Caco-2 (cell line): Measurements from ENCODE around the gene ASCC2. TPM values are rescaled to one million over a fixed set of nuclear protein-coding genes. Genes with fewer than 3 reads are reported as not detected.

ENCODE experiments used
- BruUV-seq: library from RNA; stranded (reverse); fragments of 400-500 nt; replicated peaks from 2 replicates; lab custom pipeline; 2021; lab: Mats Ljungman, UMichigan
- CTCF ChIA-PET: fragments of 300-600 bp; sonication (Branson Sonifier 250); formaldehyde crosslinking; loops from one replicate; lab custom pipeline; 2022; ENCODE audit warnings: antibody characterized with exemption; lab: Charles Lee
- POLR2A ChIA-PET: fragments of 300-600 bp; sonication (Branson Sonifier 250); formaldehyde crosslinking; loops from one replicate; lab custom pipeline; 2022; ENCODE audit warnings: antibody characterized with exemption; lab: Charles Lee
- DNase-seq, 2 experiments: peaks; one replicate each; pipeline versions ENCODE4 v3.0.0 to v3.0.0-alpha.2; 2020 to 2022
- H3K27me3 ChIP-seq: replicated peaks from 2 replicates; pipeline ENCODE4 v1.6.0; 2011; ENCODE audit warnings: low read length; ENCODE audit not compliant: control insufficient read depth, insufficient read depth
- H3K36me3 ChIP-seq: 2 replicates; pipeline ENCODE4 v1.5.1; 2011; ENCODE audit warnings: low read length; ENCODE audit not compliant: control insufficient read depth, insufficient read depth
- H3K4me1 ChIP-seq: fragments of 250-450 bp; sonication (Bioruptor Pico); 2 replicates; pipeline ENCODE4 v1.5.1; 2020; ENCODE audit warnings: mild to moderate bottlenecking
- H3K4me3 ChIP-seq: 2 replicates; pipeline ENCODE4 v1.5.1; 2011; ENCODE audit warnings: low read depth, mild to moderate bottlenecking, control low read depth, low read length
- H3K9me3 ChIP-seq: fragments of 250-450 bp; sonication (Bioruptor Pico); 2 replicates; pipeline ENCODE4 v1.5.1; 2020; ENCODE audit warnings: mild to moderate bottlenecking, moderate library complexity
- H3K27ac Mint-ChIP-seq: one replicate; pipeline ENCODE4 v1.8.0; 2022; ENCODE audit warnings: mixed read lengths; ENCODE audit not compliant: unreplicated experiment
- H3K27me3 Mint-ChIP-seq: one replicate; pipeline ENCODE4 v1.8.0; 2022; ENCODE audit warnings: mixed read lengths; ENCODE audit not compliant: insufficient read depth, unreplicated experiment
- H3K36me3 Mint-ChIP-seq: one replicate; pipeline ENCODE4 v1.8.0; 2022; ENCODE audit warnings: mild to moderate bottlenecking, mixed read lengths; ENCODE audit not compliant: insufficient read depth, unreplicated experiment
- H3K4me1 Mint-ChIP-seq: one replicate; pipeline ENCODE4 v1.8.0; 2022; ENCODE audit warnings: low read depth, mixed read lengths; ENCODE audit not compliant: unreplicated experiment
- H3K4me3 Mint-ChIP-seq: one replicate; pipeline ENCODE4 v1.8.0; 2022; ENCODE audit warnings: mild to moderate bottlenecking, moderate library complexity, mixed read lengths; ENCODE audit not compliant: unreplicated experiment
- H3K9me3 Mint-ChIP-seq: one replicate; pipeline ENCODE4 v1.8.0; 2022; ENCODE audit warnings: mixed read lengths; ENCODE audit not compliant: unreplicated experiment
- CTCF ChIP-seq, 2 experiments: fragments of 200-600 bp in 1 of 2; IDR thresholded peaks; 1 replicate in 1 of 2; 2 replicates in 1 of 2; pipeline versions ENCODE4 v1.5.1 to v1.8.0; 2011 to 2022; ENCODE audit warnings: antibody characterized with exemption in 1 of 2, control low read depth in 1 of 2, inconsistent platforms in 1 of 2, low read depth in 1 of 2, low read length in 1 of 2, mild to moderate bottlenecking in 1 of 2, moderate library complexity in 1 of 2; ENCODE audit not compliant: insufficient read depth in 1 of 2, severe bottlenecking in 1 of 2, unreplicated experiment in 1 of 2
- intact Hi-C: fragments of 100-400 bp; cut with micrococcal nuclease; formaldehyde crosslinking; loops from one replicate; pipeline ENCODE4 v1.10.0; 2022; ENCODE audit not compliant: unreplicated experiment
- total RNA-seq: library from RNA; stranded (reverse); gene quantifications from 2 replicates; pipeline ENCODE4 v1.2.3, GENCODE V29; 2022

Gene ASCC2
- total RNA-seq, 1 experiment from 2014 or later = 61.4 TPM

- TF ChIP-seq CTCF (IDR thresholded peaks at IDR 0.05; ENCODE audit: insufficient read depth in 1 of 2, low read depth in 1 of 2, low read length in 1 of 2, severe bottlenecking in 1 of 2, unreplicated experiment in 1 of 2) = no peak
- no peaks in the 10 kb centered on the region for H3K27me3 Mint-ChIP-seq
- intact Hi-C loops = no loop called here
- ChIA-PET CTCF (no interaction called here), POLR2A (interaction anchor here (0.6 kb wide), 1 partner anchor 169 kb away, joined by 3 read pairs; no protein-coding TSS in a partner anchor)
- H3K27ac Mint-ChIP-seq = no peak overlapping the region
- 0 out of 2 replicates have a peak, but pooled peaks cover 3% of the 10 kb centered on the region for H3K4me1 ChIP-seq
- H3K9me3 Mint-ChIP-seq = no peaks in the 10 kb centered on the region
- H3K9me3 ChIP-seq = no peaks in the 10 kb centered on the region
- no peak overlapping the region for H3K4me3 ChIP-seq
- no peaks in the 10 kb centered on the region for H3K27me3 ChIP-seq
- BruUV-seq = no TSS peak
- no peaks in the 10 kb centered on the region for H3K36me3 Mint-ChIP-seq
- no peaks in the 10 kb centered on the region for H3K4me1 Mint-ChIP-seq
- DNase-seq = no peak
- H3K4me3 Mint-ChIP-seq = no peak overlapping the region
- H3K36me3 ChIP-seq = no peaks in the 10 kb centered on the region
These were observed 48.5 kb upstream of the ASCC2 start for GRCh38 chr22:29886596-29886995.

- TF ChIP-seq CTCF (IDR thresholded peaks at IDR 0.05; ENCODE audit: insufficient read depth in 1 of 2, low read depth in 1 of 2, low read length in 1 of 2, severe bottlenecking in 1 of 2, unreplicated experiment in 1 of 2) = no peak
- no peak for DNase-seq
- Histone ChIP-seq H3K4me1 (0 out of 2 replicates have a peak, but pooled peaks cover 3% of the 10 kb centered on the region), H3K27me3 (no peaks in the 10 kb centered on the region), H3K9me3 (no peaks in the 10 kb centered on the region), H3K36me3 (no peaks in the 10 kb centered on the region), H3K4me3 (no peak overlapping the region)
- Mint-ChIP-seq H3K27ac (no peak overlapping the region), H3K36me3 (no peaks in the 10 kb centered on the region), H3K27me3 (no peaks in the 10 kb centered on the region), H3K4me1 (no peaks in the 10 kb centered on the region), H3K4me3 (no peak overlapping the region), H3K9me3 (no peaks in the 10 kb centered on the region)
- intact Hi-C loops = no loop called here
- POLR2A ChIA-PET = no interaction called here
- BruUV-seq = no TSS peak
- CTCF ChIA-PET = no interaction called here
These were observed 47.5 kb upstream of the ASCC2 start for GRCh38 chr22:29885610-29886009.

- Mint-ChIP-seq H3K27me3 (no peaks in the 10 kb centered on the region), H3K4me3 (peak overlapping the region; percentile 74), H3K27ac (no peak overlapping the region), H3K36me3 (no peaks in the 10 kb centered on the region), H3K4me1 (no peaks in the 10 kb centered on the region), H3K9me3 (no peaks in the 10 kb centered on the region)
- Histone ChIP-seq H3K9me3 (no peaks in the 10 kb centered on the region), H3K27me3 (no peaks in the 10 kb centered on the region), H3K4me1 (0 out of 2 replicates have a peak, but pooled peaks cover 3% of the 10 kb centered on the region), H3K36me3 (no peaks in the 10 kb centered on the region), H3K4me3 (peak overlapping the region; percentile 81)
- intact Hi-C loops = loop anchor here (1.0 to 5.0 kb wide), 2 partner anchors 122 to 204 kb away; no protein-coding TSS in a partner anchor
- no peak for TF ChIP-seq CTCF (IDR thresholded peaks at IDR 0.05; ENCODE audit: insufficient read depth in 1 of 2, low read depth in 1 of 2, low read length in 1 of 2, severe bottlenecking in 1 of 2, unreplicated experiment in 1 of 2)
- POLR2A ChIA-PET = interaction anchor here (0.6 to 1.2 kb wide), 11 partner anchors 21 to 502 kb away, joined by 5 to 13 read pairs (median 7); partner anchors contain the start of genes ASCC2 and THOC5
- CTCF ChIA-PET = interaction anchor here (0.6 to 1.7 kb wide), 20 partner anchors 20 to 529 kb away, joined by 3 to 18 read pairs (median 5); partner anchors contain the start of gene ASCC2
- no TSS peak for BruUV-seq
- DNase-seq = no peak
These were observed 45.7 kb upstream of the ASCC2 start for GRCh38 chr22:29883775-29884097.
